Medulla oblongata (tissue), 1 donor: ENCODE measurements around the gene TECTB.

Experiments
- DNase-seq: peaks from one replicate; pipeline ENCODE4 v3.0.0-alpha.2; 2015; ENCODE audit errors: extremely low spot score

Gene TECTB

GRCh38 chr10:112274831-112275230 lies 8.4 kb upstream of the TECTB start:
- DNase-seq, result no peak

DNA sequence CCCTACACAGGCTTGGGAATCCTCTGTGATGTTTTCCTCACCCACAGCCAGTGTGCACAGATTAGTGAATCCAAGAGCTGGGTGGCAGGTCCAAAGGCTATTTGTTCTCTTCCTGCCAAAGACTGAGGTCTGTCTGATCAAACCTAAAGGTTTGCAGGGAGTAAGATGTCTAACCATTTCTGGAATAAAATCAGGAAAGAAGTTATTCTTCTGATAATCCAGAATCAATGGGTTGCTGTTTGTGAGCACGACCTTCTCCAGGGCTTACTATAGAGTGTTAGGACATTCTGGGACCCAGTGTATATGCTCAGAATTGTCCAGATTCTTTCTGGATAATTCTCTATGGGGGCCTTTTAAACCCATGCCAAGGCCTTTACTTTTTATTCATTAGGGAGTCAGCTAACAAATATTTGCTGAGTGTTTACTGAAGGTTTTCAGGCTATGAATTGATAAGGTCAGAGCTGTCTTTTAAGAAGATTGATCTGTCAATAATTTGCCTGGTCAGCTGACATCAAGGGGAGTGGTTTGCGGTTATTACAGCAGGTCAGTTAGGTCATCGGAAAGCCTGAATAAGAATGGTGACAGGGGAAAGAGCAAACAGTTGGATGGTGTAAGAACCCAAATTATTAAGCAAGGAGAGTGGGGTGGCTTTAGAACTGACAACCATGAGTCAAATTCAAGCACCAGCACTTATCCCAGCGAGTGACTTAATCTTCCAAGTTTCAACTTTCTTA lies 7.5 kb upstream of the TECTB start:
- DNase-seq, result no peak

GRCh38 chr10:112278871-112279270 lies 4.3 kb upstream of the TECTB start:
- peak; percentile 25 for DNase-seq

GRCh38 chr10:112279433-112279832 lies 3.8 kb upstream of the TECTB start:
- no peak for DNase-seq

DNA sequence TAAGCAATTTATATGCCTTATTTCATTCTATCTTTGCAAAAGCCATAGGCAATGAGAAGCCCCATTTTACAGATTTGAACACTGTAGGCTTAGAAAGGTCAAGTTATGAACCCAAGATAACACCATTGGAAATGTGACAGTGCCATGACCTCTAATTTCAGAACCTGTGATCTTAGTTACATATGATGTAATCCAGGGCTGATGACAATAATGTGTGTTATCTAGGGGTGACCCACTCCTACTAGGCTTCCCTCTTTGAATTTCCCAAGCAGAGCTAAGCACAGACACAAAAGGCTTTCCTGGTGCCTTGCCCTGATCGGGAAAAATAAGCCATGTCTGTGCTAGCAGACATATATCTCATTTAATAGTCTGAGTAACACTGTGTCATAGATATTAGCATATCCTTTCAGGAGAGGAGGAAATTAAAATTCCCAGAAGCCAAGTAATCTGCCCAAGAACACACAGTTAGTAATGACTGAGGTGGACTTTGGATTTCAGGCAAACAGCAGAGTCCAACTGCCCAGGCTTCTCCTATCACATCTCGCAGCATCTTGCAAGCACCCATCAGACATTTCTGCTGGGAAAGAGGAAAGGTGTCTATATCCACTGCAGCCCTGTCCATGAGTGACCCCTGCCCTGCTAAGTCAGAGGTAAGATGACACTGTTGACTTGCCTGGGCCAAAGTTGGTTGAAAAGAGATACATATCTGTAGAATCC lies 2.8 kb upstream of the TECTB start:
- no peak for DNase-seq

DNA sequence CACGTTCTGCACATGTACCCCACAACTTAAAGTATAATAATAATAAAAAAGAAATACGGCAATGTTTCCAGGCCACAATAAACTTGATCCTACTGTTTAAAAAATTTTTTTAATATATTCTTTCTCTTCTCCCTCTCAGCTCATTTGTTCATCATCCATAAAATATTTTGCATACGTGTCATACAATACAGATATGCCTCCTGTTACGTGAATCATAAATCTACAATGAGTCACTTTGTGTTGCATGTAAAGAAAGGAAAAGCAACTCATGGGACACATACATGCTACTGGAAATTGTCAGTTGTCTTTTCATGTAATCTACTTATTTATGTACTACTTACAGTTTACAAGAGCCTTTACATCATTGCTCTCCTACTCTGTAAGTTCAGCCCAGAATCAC lies 1.1 kb upstream of the TECTB start:
- DNase-seq, result no peak

DNA sequence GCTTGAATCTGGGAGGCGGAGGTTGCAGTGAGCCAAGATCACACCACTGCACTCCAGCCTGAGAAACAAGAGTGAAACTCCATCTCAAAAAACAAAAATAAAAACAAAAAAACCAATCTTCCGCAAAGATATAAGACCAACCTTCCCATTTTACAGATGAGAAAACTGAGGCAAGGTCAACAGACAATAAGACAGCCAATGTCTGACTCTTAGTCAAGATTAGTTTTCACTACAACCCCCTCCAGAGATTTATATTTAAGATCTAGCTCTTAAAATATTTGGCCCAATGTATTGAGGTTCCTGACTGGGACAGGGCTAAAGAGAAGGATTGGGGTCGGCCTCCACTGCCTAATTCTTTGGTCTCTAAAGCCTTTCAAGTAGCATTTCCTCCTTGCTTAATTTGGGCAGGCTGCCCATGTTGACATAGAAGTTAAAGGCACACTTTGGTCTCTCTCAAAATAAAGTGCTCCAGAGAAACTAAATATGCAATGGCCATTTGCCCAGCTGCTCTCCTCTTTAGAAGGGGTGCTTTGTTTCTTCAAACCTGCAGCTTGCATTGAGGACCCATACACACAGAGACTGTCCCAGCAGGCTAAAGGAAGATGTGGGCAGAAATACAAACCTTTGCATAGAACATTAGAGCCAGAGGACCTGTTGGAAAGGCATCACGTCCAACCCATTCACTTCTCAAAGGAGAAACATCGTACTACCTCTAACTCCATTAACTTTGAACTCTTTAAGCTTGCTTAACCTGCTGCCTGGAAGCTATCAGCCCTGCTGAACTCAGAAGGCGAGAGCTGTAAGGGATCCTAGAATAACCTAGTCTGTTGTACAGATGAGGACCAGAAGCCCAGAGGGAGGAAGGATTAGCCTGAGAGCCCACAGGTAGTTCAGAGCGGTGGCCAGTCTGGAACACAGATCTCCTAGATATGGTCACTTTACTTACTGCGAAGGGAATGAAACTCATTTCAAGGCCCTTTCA lies 3.9 kb downstream of the TECTB start:
- DNase-seq, result peak; percentile 72

DNA sequence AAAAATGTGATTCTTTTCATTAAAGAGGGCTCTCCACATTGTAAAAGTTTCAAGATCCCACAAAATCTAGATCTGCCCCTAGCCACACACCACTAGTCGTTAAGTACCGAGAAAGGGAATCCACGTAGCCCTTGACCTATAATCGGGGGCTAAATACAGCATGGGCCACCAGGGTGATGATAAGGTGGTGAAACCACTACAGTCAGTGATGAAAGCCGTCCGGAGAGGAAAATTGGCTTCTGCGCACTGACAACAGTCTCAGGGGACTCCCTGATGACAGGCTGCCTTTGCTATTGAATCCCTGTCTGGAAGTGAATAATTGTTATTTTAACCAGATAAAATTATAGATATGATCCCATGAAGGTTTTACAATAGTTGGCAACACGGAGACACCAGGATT lies 4.6 kb downstream of the TECTB start:
- no peak for DNase-seq

GRCh38 chr10:112288486-112288885 lies 5.3 kb downstream of the TECTB start:
- peak; percentile 31 for DNase-seq

GRCh38 chr10:112289373-112290053 lies 6.3 kb downstream of the TECTB start:
- no peak for DNase-seq

GRCh38 chr10:112290054-112290373 lies 6.8 kb downstream of the TECTB start:
- DNase-seq, result no peak

DNA sequence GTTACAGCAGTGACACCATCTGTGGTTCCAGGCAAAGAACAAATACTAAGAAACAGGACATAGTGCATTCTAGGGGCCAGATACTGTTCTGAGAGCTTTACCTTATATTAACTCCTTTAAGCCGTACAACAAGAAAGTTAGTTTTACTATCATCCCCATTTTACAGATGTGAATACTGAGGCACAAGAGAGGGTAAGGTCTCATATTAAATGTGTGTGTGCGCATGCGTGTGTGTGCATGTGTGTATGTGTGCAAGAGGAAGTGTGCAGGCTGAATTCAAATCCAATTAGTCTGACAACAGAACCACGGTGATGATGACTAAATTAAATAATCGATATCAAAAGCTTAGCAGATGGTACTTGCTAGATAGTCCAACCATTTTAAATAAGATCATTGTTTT lies 11.0 kb downstream of the TECTB start:
- DNase-seq, result no peak

- no peak for DNase-seq
Measured at GRCh38 chr10:112295853-112296830, 12.9 kb downstream of the TECTB start.

DNA sequence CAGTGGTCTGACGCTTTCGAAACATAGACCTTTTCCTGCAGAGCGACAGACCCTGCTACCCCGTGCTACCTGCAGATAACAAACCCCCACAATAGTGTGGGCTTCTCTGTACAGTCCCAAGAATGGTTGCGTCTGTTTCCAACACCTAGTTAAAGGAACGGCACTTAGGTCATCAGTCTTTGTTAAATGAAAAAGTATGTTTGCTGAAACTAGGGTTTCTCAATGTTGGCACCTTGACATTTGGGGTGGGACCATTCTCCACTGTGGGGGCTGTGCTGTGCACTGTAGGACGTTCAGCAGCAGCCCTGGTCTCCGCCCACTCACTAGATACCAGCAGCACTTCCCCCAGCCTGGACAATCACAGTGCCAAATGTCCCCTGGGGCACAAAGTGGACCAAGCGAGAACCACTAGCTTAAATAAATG lies 13.7 kb downstream of the TECTB start:
- DNase-seq, result no peak

DNA sequence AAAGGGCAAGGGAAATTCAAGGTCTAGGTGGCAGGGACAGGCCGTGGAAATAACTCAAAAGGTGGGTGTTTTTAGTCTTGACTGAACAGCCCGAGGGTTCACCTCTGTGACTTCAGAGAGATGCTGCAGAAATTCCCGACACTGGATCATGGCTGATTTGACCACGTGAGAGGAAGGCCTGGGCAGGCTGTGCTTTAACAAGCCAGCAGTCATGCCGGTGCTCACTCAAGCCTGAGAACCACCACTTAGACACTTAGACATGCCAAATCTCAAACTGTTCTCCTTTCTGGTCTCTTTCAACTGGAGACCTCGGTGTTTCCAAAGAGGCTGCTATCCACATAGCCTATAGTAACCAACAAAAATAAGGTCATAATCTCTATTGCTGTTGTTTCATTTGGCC lies 15.4 kb downstream of the TECTB start:
- DNase-seq, result no peak

- no peak for DNase-seq
Measured at GRCh38 chr10:112299456-112299855, 16.3 kb downstream of the TECTB start.

- no peak for DNase-seq
Measured at GRCh38 chr10:112302335-112302734, 19.1 kb downstream of the TECTB start.

- no peak for DNase-seq
Measured at GRCh38 chr10:112303528-112303927, 20.3 kb downstream of the TECTB start.

DNA sequence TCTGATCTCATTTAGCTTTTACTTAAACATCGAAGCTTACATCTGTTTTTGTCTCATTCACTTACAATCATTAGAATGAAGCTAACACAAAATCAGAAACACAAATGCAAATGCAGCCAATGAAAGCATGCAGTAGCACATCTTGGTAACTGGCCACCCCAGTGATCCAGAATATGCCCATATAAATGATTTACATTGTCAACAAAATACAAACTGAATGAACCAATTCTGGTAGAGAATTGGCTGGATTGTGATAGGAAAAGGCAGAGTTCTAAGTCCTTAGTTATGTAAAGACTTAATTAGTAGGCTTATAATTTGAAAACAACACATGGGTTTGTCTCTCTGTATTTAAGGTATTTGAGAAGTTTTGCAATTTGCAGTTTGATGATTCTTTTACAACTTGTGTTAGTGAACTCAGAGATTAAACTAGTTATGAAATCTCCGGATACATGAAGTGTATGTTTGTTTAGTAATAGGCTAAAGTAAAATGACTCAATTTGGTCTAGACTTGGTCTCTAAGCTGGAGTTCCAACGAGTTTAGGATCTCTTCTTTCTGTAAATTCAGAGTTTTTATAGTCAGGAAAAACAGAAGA lies 21.2 kb downstream of the TECTB start:
- DNase-seq, result no peak
